Stimulated activated naive CD8-positive, alpha-beta T cell treated with anti-CD3 and anti-CD28 coated beads, Interleukin-15, Interleukin-2, amounts not matched to agents 100 ng/mL and 50 ng/mL, for 24 hours (primary cell): ENCODE data around the gene CTDSP1.
A peak's percentile ranks its signal among the peaks of the same experiment; 100 is the strongest.

Experiments
- H3K27ac Mint-ChIP-seq: one replicate; pipeline ENCODE4 v1.8.0; 2021; ENCODE audit warnings: mild to moderate bottlenecking, mixed read lengths
- H3K27me3 Mint-ChIP-seq: one replicate; pipeline ENCODE4 v1.8.0; 2021; ENCODE audit warnings: mixed read lengths
- H3K36me3 Mint-ChIP-seq: one replicate; pipeline ENCODE4 v1.8.0; 2021; ENCODE audit warnings: low read depth, mixed read lengths
- H3K4me1 Mint-ChIP-seq: one replicate; pipeline ENCODE4 v1.8.0; 2021; ENCODE audit warnings: low read depth, mixed read lengths
- H3K4me3 Mint-ChIP-seq: one replicate; pipeline ENCODE4 v1.8.0; 2021; ENCODE audit warnings: mild to moderate bottlenecking, mixed read lengths
- H3K9me3 Mint-ChIP-seq: one replicate; pipeline ENCODE4 v1.8.0; 2021; ENCODE audit warnings: mixed read lengths

The CTDSP1 gene, protein sequence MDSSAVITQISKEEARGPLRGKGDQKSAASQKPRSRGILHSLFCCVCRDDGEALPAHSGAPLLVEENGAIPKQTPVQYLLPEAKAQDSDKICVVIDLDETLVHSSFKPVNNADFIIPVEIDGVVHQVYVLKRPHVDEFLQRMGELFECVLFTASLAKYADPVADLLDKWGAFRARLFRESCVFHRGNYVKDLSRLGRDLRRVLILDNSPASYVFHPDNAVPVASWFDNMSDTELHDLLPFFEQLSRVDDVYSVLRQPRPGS

DNA sequence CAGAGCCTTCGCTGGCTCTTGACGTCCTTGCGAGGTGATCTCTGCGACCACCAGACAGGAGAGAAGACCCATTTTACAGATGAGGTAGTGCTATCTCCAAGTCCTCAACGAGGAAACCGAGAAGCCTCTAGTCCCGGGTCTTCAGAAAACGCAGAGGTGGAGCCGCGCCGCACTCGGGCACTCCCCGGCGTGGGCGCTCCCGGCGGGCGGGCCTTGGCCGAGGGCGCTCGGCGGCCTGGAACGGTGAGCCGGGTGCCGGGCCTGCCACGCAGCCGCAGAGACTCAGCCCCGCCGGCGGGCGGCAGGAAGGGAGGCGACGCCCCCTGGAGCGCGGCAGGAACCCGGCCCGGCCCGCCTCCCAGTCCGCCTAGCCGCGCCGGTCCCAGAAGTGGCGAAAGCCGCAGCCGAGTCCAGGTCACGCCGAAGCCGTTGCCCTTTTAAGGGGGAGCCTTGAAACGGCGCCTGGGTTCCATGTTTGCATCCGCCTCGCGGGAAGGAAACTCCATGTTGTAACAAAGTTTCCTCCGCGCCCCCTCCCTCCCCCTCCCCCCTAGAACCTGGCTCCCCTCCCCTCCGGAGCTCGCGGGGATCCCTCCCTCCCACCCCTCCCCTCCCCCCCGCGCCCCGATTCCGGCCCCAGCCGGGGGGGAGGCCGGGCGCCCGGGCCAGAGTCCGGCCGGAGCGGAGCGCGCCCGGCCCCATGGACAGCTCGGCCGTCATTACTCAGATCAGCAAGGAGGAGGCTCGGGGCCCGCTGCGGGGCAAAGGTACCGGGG lies at the start of gene CTDSP1:
CTDSP1 (plus strand) TSS at position 478 of the 776 bp plus-strand sequence; CDS start at position 701, 223 bp downstream.
- H3K36me3 Mint-ChIP-seq = peaks cover 16% of the 10 kb centered on the region
- H3K27ac Mint-ChIP-seq = peak within 1 kb of the TSS; percentile 89
- peaks cover 61% of the 10 kb centered on the region for H3K4me1 Mint-ChIP-seq

GRCh38 chr2:218354045-218354444 lies 45.6 kb upstream of the CTDSP1 start:
- no peak overlapping the region for H3K27ac Mint-ChIP-seq
- H3K4me1 Mint-ChIP-seq = no peaks in the 10 kb centered on the region
- H3K9me3 Mint-ChIP-seq = peaks cover 8% of the 10 kb centered on the region
- H3K27me3 Mint-ChIP-seq = no peaks in the 10 kb centered on the region
- no peaks in the 10 kb centered on the region for H3K36me3 Mint-ChIP-seq
- no peak overlapping the region for H3K4me3 Mint-ChIP-seq

More for the DNA sequence above, at the start of gene CTDSP1:
- Mint-ChIP-seq H3K27me3 (peaks cover 5% of the 10 kb centered on the region), H3K4me3 (peak within 1 kb of the TSS; percentile 91), H3K9me3 (no peaks in the 10 kb centered on the region)

DNA sequence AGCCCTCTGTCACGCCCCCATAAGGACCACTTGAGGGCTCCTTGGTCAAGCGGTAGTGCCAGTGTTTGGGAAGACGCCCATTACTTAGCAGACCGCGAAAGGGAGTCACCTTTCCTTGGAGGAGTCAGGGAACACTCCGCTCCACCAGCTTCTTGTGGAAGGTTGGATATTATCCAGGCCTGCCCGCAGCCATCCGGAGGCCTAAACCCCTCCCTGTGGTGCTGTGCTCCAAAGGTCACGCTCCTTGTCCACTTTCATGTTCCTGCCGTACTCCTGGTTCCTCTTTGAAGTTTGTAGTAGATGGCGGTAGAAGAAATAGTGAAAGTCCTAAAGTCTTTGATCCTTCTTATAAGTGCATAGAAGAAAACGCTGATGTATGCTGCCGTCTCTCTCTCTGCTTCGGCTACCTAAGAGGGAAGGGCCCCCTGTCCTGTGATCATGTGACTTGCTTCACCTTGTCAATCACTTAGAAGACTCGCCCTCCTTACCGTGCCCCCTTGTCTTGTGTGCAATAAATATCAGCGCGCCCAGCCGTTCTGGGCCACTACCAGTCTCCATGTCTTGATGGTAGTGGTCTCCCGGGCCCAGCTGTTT lies 44.7 kb upstream of the CTDSP1 start:
- Mint-ChIP-seq H3K4me1 (no peaks in the 10 kb centered on the region), H3K4me3 (no peak overlapping the region), H3K27ac (no peak overlapping the region), H3K9me3 (peaks cover 8% of the 10 kb centered on the region), H3K27me3 (no peaks in the 10 kb centered on the region), H3K36me3 (no peaks in the 10 kb centered on the region)

GRCh38 chr2:218357236-218358177 lies 42.2 kb upstream of the CTDSP1 start:
- Mint-ChIP-seq H3K4me3 (no peak overlapping the region), H3K9me3 (no peaks in the 10 kb centered on the region), H3K36me3 (no peaks in the 10 kb centered on the region), H3K27me3 (no peaks in the 10 kb centered on the region), H3K27ac (no peak overlapping the region), H3K4me1 (no peaks in the 10 kb centered on the region)

GRCh38 chr2:218360453-218360852 lies 39.2 kb upstream of the CTDSP1 start:
- Mint-ChIP-seq H3K27me3 (no peaks in the 10 kb centered on the region), H3K27ac (no peak overlapping the region), H3K36me3 (no peaks in the 10 kb centered on the region), H3K4me3 (no peak overlapping the region), H3K4me1 (no peaks in the 10 kb centered on the region), H3K9me3 (no peaks in the 10 kb centered on the region)

- no peaks in the 10 kb centered on the region for H3K36me3 Mint-ChIP-seq
- H3K27ac Mint-ChIP-seq = no peak overlapping the region
- no peaks in the 10 kb centered on the region for H3K9me3 Mint-ChIP-seq
- no peak overlapping the region for H3K4me3 Mint-ChIP-seq
- peaks cover 6% of the 10 kb centered on the region for H3K4me1 Mint-ChIP-seq
- no peaks in the 10 kb centered on the region for H3K27me3 Mint-ChIP-seq
Observed at GRCh38 chr2:218362606-218363005, 37.1 kb upstream of the CTDSP1 start.

DNA sequence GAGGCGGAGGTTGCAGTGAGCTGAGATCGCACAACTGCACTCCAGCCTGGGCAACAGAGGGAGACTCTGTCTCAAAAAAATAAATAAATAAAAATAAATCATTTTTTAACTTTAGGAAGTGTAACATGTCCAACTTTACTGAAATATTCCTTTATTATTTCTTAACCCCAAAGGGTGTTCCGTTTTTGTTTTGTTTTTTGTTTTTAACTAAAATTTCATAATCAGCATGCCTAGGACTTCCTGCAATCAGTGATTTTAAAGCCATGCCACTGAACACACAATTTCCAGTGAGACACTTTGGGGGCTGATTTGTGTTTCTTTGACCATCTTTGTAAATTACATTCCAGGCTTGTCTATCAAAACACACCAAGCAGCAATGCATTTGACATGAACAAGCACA lies 35.9 kb upstream of the CTDSP1 start:
- Mint-ChIP-seq H3K4me3 (no peak overlapping the region), H3K27me3 (no peaks in the 10 kb centered on the region), H3K4me1 (peaks cover 13% of the 10 kb centered on the region), H3K36me3 (no peaks in the 10 kb centered on the region), H3K27ac (no peak overlapping the region), H3K9me3 (no peaks in the 10 kb centered on the region)

- Mint-ChIP-seq H3K27ac (no peak overlapping the region), H3K4me1 (peaks cover 16% of the 10 kb centered on the region), H3K36me3 (no peaks in the 10 kb centered on the region), H3K4me3 (no peak overlapping the region), H3K27me3 (no peaks in the 10 kb centered on the region), H3K9me3 (no peaks in the 10 kb centered on the region)
Observed at GRCh38 chr2:218364196-218364595, 35.5 kb upstream of the CTDSP1 start.

- no peaks in the 10 kb centered on the region for H3K36me3 Mint-ChIP-seq
- H3K9me3 Mint-ChIP-seq = no peaks in the 10 kb centered on the region
- no peaks in the 10 kb centered on the region for H3K27me3 Mint-ChIP-seq
- peaks cover 23% of the 10 kb centered on the region for H3K4me1 Mint-ChIP-seq
- H3K4me3 Mint-ChIP-seq = peak overlapping the region; percentile 83
- peak overlapping the region; percentile 45 for H3K27ac Mint-ChIP-seq
Observed at GRCh38 chr2:218366621-218367414, 32.9 kb upstream of the CTDSP1 start.

GRCh38 chr2:218367415-218368149 lies 32.1 kb upstream of the CTDSP1 start:
- H3K4me3 Mint-ChIP-seq = peak overlapping the region; percentile 83
- H3K27me3 Mint-ChIP-seq = no peaks in the 10 kb centered on the region
- H3K4me1 Mint-ChIP-seq = peaks cover 23% of the 10 kb centered on the region
- H3K27ac Mint-ChIP-seq = peak overlapping the region; percentile 87
- no peaks in the 10 kb centered on the region for H3K36me3 Mint-ChIP-seq
- no peaks in the 10 kb centered on the region for H3K9me3 Mint-ChIP-seq

GRCh38 chr2:218368150-218368528 lies 31.5 kb upstream of the CTDSP1 start:
- Mint-ChIP-seq H3K4me1 (peaks cover 23% of the 10 kb centered on the region), H3K27me3 (no peaks in the 10 kb centered on the region), H3K36me3 (no peaks in the 10 kb centered on the region), H3K9me3 (no peaks in the 10 kb centered on the region), H3K4me3 (peak overlapping the region; percentile 83), H3K27ac (peak overlapping the region; percentile 87)

GRCh38 chr2:218368621-218369153 lies 31.0 kb upstream of the CTDSP1 start:
- Mint-ChIP-seq H3K9me3 (no peaks in the 10 kb centered on the region), H3K36me3 (no peaks in the 10 kb centered on the region), H3K27ac (no peak overlapping the region), H3K27me3 (no peaks in the 10 kb centered on the region), H3K4me3 (no peak overlapping the region), H3K4me1 (peaks cover 23% of the 10 kb centered on the region)

GRCh38 chr2:218369330-218369729 lies 30.3 kb upstream of the CTDSP1 start:
- Mint-ChIP-seq H3K36me3 (no peaks in the 10 kb centered on the region), H3K4me3 (no peak overlapping the region), H3K27ac (no peak overlapping the region), H3K9me3 (no peaks in the 10 kb centered on the region), H3K27me3 (no peaks in the 10 kb centered on the region), H3K4me1 (peaks cover 23% of the 10 kb centered on the region)
